ENCODE results near the gene NUP188. TPM values are rescaled to one million over a fixed set of nuclear protein-coding genes. Genes with fewer than 3 reads are reported as not detected.

NUP188 gene
- polyA plus RNA-seq, 1 donor from 2014 or later, result 24.0 TPM

- Histone ChIP-seq H2AFZ (ENCODE audit: low read depth, low read length) (no peak overlapping the region), H3K36me3 (ENCODE audit: insufficient read depth, low read length) (no peaks in the 10 kb centered on the region), H3K27ac (ENCODE audit: low read length) (no peak overlapping the region), H3K4me2 (ENCODE audit: low read length) (no peak overlapping the region), H3K9me3 (ENCODE audit: low read length) (no peaks in the 10 kb centered on the region), H3K79me2 (replicated peaks; ENCODE audit: insufficient read depth, low read length) (no peaks in the 10 kb centered on the region), H3K27me3 (ENCODE audit: insufficient read depth, low read depth, low read length) (no peaks in the 10 kb centered on the region), H3F3A (ENCODE audit: insufficient read depth, low read length, poor library complexity, severe bottlenecking) (no peaks in the 10 kb centered on the region), H3K9me2 (ENCODE audit: insufficient read depth, low read length) (no peaks in the 10 kb centered on the region), H3K9ac (ENCODE audit: low read length) (no peak overlapping the region), H3K4me3 (ENCODE audit: low read length) (no peak overlapping the region), H4K20me1 (ENCODE audit: insufficient read depth) (no peaks in the 10 kb centered on the region)
- TF ChIP-seq POLR2AphosphoS5 (IDR thresholded peaks at IDR 0.05) (no peak), TAF1 (IDR thresholded peaks at IDR 0.05; ENCODE audit: low read depth) (no peak), REST (IDR thresholded peaks at IDR 0.05; ENCODE audit: borderline replicate concordance) (no peak), CTCF (IDR thresholded peaks at IDR 0.05; ENCODE audit: poor library complexity, severe bottlenecking) (no peak), EP300 (conservative IDR thresholded peaks at IDR 0.05; ENCODE audit: poor library complexity, severe bottlenecking) (no peak), RAD21 (conservative IDR thresholded peaks at IDR 0.05) (no peak), SMC3 (conservative IDR thresholded peaks at IDR 0.05; ENCODE audit: poor library complexity) (no peak), MXI1 (conservative IDR thresholded peaks at IDR 0.05; ENCODE audit: poor library complexity, severe bottlenecking) (no peak), EZH2 (IDR thresholded peaks at IDR 0.05; ENCODE audit: borderline replicate concordance, insufficient read depth, low read length, poor library complexity, severe bottlenecking) (no peak)
Observed at GRCh38 chr9:129013674-129014073, 66.2 kb downstream of the NUP188 start.

- Histone ChIP-seq H3K9me3 (ENCODE audit: low read length) (no peaks in the 10 kb centered on the region), H3K27me3 (ENCODE audit: insufficient read depth, low read depth, low read length) (no peaks in the 10 kb centered on the region), H4K20me1 (ENCODE audit: insufficient read depth) (no peaks in the 10 kb centered on the region), H2AFZ (ENCODE audit: low read depth, low read length) (no peak overlapping the region), H3K27ac (ENCODE audit: low read length) (no peak overlapping the region), H3K36me3 (ENCODE audit: insufficient read depth, low read length) (no peaks in the 10 kb centered on the region), H3K4me2 (ENCODE audit: low read length) (no peak overlapping the region), H3K79me2 (replicated peaks; ENCODE audit: insufficient read depth, low read length) (no peaks in the 10 kb centered on the region), H3K4me3 (ENCODE audit: low read length) (no peak overlapping the region), H3K9ac (ENCODE audit: low read length) (no peak overlapping the region), H3K9me2 (ENCODE audit: insufficient read depth, low read length) (no peaks in the 10 kb centered on the region), H3F3A (ENCODE audit: insufficient read depth, low read length, poor library complexity, severe bottlenecking) (no peaks in the 10 kb centered on the region)
- TF ChIP-seq CTCF (IDR thresholded peaks at IDR 0.05; ENCODE audit: poor library complexity, severe bottlenecking) (no peak), MXI1 (conservative IDR thresholded peaks at IDR 0.05; ENCODE audit: poor library complexity, severe bottlenecking) (no peak), EZH2 (IDR thresholded peaks at IDR 0.05; ENCODE audit: borderline replicate concordance, insufficient read depth, low read length, poor library complexity, severe bottlenecking) (no peak), RAD21 (conservative IDR thresholded peaks at IDR 0.05) (no peak), TAF1 (IDR thresholded peaks at IDR 0.05; ENCODE audit: low read depth) (no peak), EP300 (conservative IDR thresholded peaks at IDR 0.05; ENCODE audit: poor library complexity, severe bottlenecking) (no peak), POLR2AphosphoS5 (IDR thresholded peaks at IDR 0.05) (no peak), REST (IDR thresholded peaks at IDR 0.05; ENCODE audit: borderline replicate concordance) (no peak), SMC3 (conservative IDR thresholded peaks at IDR 0.05; ENCODE audit: poor library complexity) (no peak)
Observed at GRCh38 chr9:129014124-129014523, 66.6 kb downstream of the NUP188 start.
